Renal cortex interstitium (tissue), 11 donors: ENCODE measurements around the gene SDK2. TPM values are rescaled to one million over a fixed set of nuclear protein-coding genes. Genes with fewer than 3 reads are reported as not detected.
A peak's percentile ranks its signal among the peaks of the same experiment; 100 is the strongest.

Source experiments
- DNase-seq, 11 donors: peaks; one replicate each; pipeline ENCODE4 v3.0.0-alpha.2; 2013; ENCODE audit warnings: low read depth in 9 of 11, low spot score in 4 of 11; ENCODE audit errors: extremely low read depth in 1 of 11
- polyA plus RNA-seq, 3 donors: library from polyadenylated mRNA; unstranded; fragments of 120-200 nt; gene quantifications; one replicate each; pipeline ENCODE4 v1.2.1, GENCODE V29; 2013; ENCODE audit not compliant: insufficient read length in 3 of 3

Gene SDK2
- polyA plus RNA-seq, 3 donors, result 6.8 to 11.1 (median 9.2) TPM

GRCh38 chr17:73654241-73654640, 10.0 kb upstream of the SDK2 start:
- no peak for DNase-seq

- no peak for DNase-seq
These were observed 9.6 kb upstream of the SDK2 start for GRCh38 chr17:73653810-73654209.

- no peak for DNase-seq
These were observed 8.7 kb upstream of the SDK2 start for GRCh38 chr17:73652886-73653480.

- no peak for DNase-seq
These were observed 6.5 kb upstream of the SDK2 start for GRCh38 chr17:73650617-73651200.

- no peak for DNase-seq
These were observed 5.9 kb upstream of the SDK2 start for GRCh38 chr17:73650140-73650539.

GRCh38 chr17:73648974-73649373, 4.7 kb upstream of the SDK2 start:
- DNase-seq, result no peak

- DNase-seq, result no peak
These were observed 4.2 kb upstream of the SDK2 start for GRCh38 chr17:73648543-73648820.

- DNase-seq, result no peak
These were observed 3.7 kb upstream of the SDK2 start for GRCh38 chr17:73647772-73648542.

GRCh38 chr17:73647301-73647695, 3.1 kb upstream of the SDK2 start:
- DNase-seq, result no peak

GRCh38 chr17:73646409-73647300, 2.4 kb upstream of the SDK2 start:
- peak in 3 of 11 donors; percentile 32 to 35 (median 33) for DNase-seq

- peak in 8 of 11 donors; percentile 33 to 81 (median 78) for DNase-seq
These were observed 1.0 kb upstream of the SDK2 start for GRCh38 chr17:73645050-73645871.

GRCh38 chr17:73643852-73644144, 447 bp downstream of the SDK2 start:
- DNase-seq, result no peak

- peak in 5 of 11 donors; percentile 29 to 39 (median 35) for DNase-seq
These were observed 1.0 kb downstream of the SDK2 start for GRCh38 chr17:73643001-73643851.

GRCh38 chr17:73642659-73643000, 1.6 kb downstream of the SDK2 start:
- DNase-seq, result no peak

- no peak for DNase-seq
These were observed 2.2 kb downstream of the SDK2 start for GRCh38 chr17:73641826-73642600.

GRCh38 chr17:73640691-73641090, 3.6 kb downstream of the SDK2 start:
- DNase-seq, result no peak

GRCh38 chr17:73639932-73640331, 4.3 kb downstream of the SDK2 start:
- DNase-seq, result no peak

- DNase-seq, result no peak
These were observed 4.9 kb downstream of the SDK2 start for GRCh38 chr17:73639322-73639721.
